NOMO-1 (cell line): ENCODE results near the gene B9D1.

Source experiments
- DNase-seq, 2 experiments: peaks; one replicate each; lab custom pipeline; 2025; ENCODE audit not compliant: unreplicated experiment in 2 of 2; lab: John Stamatoyannopoulos, UW

B9D1 gene

GRCh38 chr17:19327031-19327783 lies 35.3 kb downstream of the B9D1 start:
- no peak for DNase-seq

GRCh38 chr17:19325542-19325941 lies 37.0 kb downstream of the B9D1 start:
- DNase-seq = no peak

GRCh38 chr17:19322861-19323260 lies 39.7 kb downstream of the B9D1 start:
- no peak for DNase-seq

- no peak for DNase-seq
Observed at GRCh38 chr17:19322129-19322505, 40.4 kb downstream of the B9D1 start.

GRCh38 chr17:19321481-19322128 lies 40.9 kb downstream of the B9D1 start:
- DNase-seq = no peak

- DNase-seq = no peak
Observed at GRCh38 chr17:19320876-19321275, 41.6 kb downstream of the B9D1 start.

- DNase-seq = no peak
Observed at GRCh38 chr17:19319771-19320505, 42.6 kb downstream of the B9D1 start.

GRCh38 chr17:19318611-19319010 lies 43.9 kb downstream of the B9D1 start:
- DNase-seq = no peak

GRCh38 chr17:19317359-19318095 lies 45.0 kb downstream of the B9D1 start:
- no peak for DNase-seq

- DNase-seq = no peak
Observed at GRCh38 chr17:19316761-19317358, 45.7 kb downstream of the B9D1 start.

- DNase-seq = no peak
Observed at GRCh38 chr17:19315104-19315503, 47.4 kb downstream of the B9D1 start.

GRCh38 chr17:19313746-19314651 lies 48.5 kb downstream of the B9D1 start:
- DNase-seq = no peak

GRCh38 chr17:19313066-19313745 lies 49.3 kb downstream of the B9D1 start:
- no peak for DNase-seq

- no peak for DNase-seq
Observed at GRCh38 chr17:19312406-19312805, 50.1 kb downstream of the B9D1 start.

GRCh38 chr17:19311421-19312215 lies 50.9 kb downstream of the B9D1 start:
- peak in 1 of 2 experiments; percentile 68 for DNase-seq

GRCh38 chr17:19311016-19311415 lies 51.5 kb downstream of the B9D1 start:
- DNase-seq = no peak

GRCh38 chr17:19310151-19310550 lies 52.4 kb downstream of the B9D1 start:
- no peak for DNase-seq

GRCh38 chr17:19309701-19310100 lies 52.8 kb downstream of the B9D1 start:
- no peak for DNase-seq
